PC-9 (cell line): ENCODE results near the gene UPF3A.

Experiments
- CTCF ChIP-seq: fragments of 200-600 bp; sonication (generic); conservative IDR thresholded peaks from 2 replicates; pipeline ENCODE4 v1.6.1; 2017; ENCODE audit warnings: mixed run types, antibody characterized with exemption, mild to moderate bottlenecking, moderate library complexity
- EZH2 ChIP-seq: fragments of 200-600 bp; sonication (generic); IDR thresholded peaks from 2 replicates; pipeline ENCODE4 v1.8.0; 2017; ENCODE audit warnings: antibody characterized with exemption, low read depth

- no peak for TF ChIP-seq CTCF
- no peak for TF ChIP-seq EZH2
Observed at GRCh38 chr13:114257014-114257413, 24.4 kb upstream of the UPF3A start.
